Cardiac septum (tissue), 1 donor: ENCODE measurements around the gene ZBTB6. TPM values are rescaled to one million over a fixed set of nuclear protein-coding genes. Genes with fewer than 3 reads are reported as not detected.

Experiments used
- total RNA-seq: library from RNA; stranded (reverse); fragmentation: NEBNext Ultra II Directional; extraction: Animal tissue kit (Norgen Biotek cat#: 25700); gene quantifications from one replicate; pipeline ENCODE4 v1.2.1, GENCODE V29; 2021
- donor health status: DM: no; HTN: no; CAD: no.

The ZBTB6 gene
- total RNA-seq, 1 donor from 2014 or later = 6.6 TPM

Other genes starting within 250 kb of the ZBTB6 start
- not detected for gene OR1L3, start 238.2 kb downstream of the ZBTB6 start, total RNA-seq
- not detected for gene OR1L4, start 189.3 kb downstream of the ZBTB6 start, total RNA-seq
- not detected for gene OR1L6, start 171.0 kb downstream of the ZBTB6 start, total RNA-seq
- not detected for gene OR5C1, start 124.4 kb downstream of the ZBTB6 start, total RNA-seq
- not detected for gene OR1K1, start 113.2 kb downstream of the ZBTB6 start, total RNA-seq
- gene PDCL, start 84.7 kb downstream of the ZBTB6 start, total RNA-seq = 9.0 TPM
- 47.3 TPM for gene RC3H2, start 8.0 kb downstream of the ZBTB6 start, total RNA-seq
- 4.1 TPM for gene ZBTB26, start 18.2 kb upstream of the ZBTB6 start, total RNA-seq
- 49.3 TPM for gene RABGAP1, start 27.7 kb upstream of the ZBTB6 start, total RNA-seq
- 1.0 TPM for gene GPR21, start 120.3 kb upstream of the ZBTB6 start, total RNA-seq